ENCODE measurements around the gene RCAN3.

The RCAN3 gene

GRCh38 chr1:24553931-24554330, 51.3 kb downstream of the RCAN3 start:
- no peak for DNase-seq

- DNase-seq: no peak
Measured at GRCh38 chr1:24554714-24555113, 52.1 kb downstream of the RCAN3 start.

- peak; percentile 53 for DNase-seq
Measured at GRCh38 chr1:24555591-24556413, 53.2 kb downstream of the RCAN3 start, which contains the start of gene NCMAP. Gene NCMAP, plus strand, starts transcription at chr1:24556087. Its CDS starts 39,344 bp downstream, at chr1:24595431.

- DNase-seq: no peak
Measured at GRCh38 chr1:24556414-24556795, 53.8 kb downstream of the RCAN3 start.

GRCh38 chr1:24557220-24557619, 54.6 kb downstream of the RCAN3 start:
- no peak for DNase-seq

- DNase-seq: no peak
Measured at GRCh38 chr1:24557711-24558131, 55.1 kb downstream of the RCAN3 start.

GRCh38 chr1:24558455-24558854, 55.8 kb downstream of the RCAN3 start:
- no peak for DNase-seq

- no peak for DNase-seq
Measured at GRCh38 chr1:24558902-24559791, 56.5 kb downstream of the RCAN3 start.

GRCh38 chr1:24560361-24560760, 57.7 kb downstream of the RCAN3 start:
- no peak for DNase-seq

GRCh38 chr1:24562625-24563024, 60.0 kb downstream of the RCAN3 start:
- no peak for DNase-seq

- DNase-seq: no peak
Measured at GRCh38 chr1:24564695-24565094, 62.1 kb downstream of the RCAN3 start.

- no peak for DNase-seq
Measured at GRCh38 chr1:24566236-24566867, 63.7 kb downstream of the RCAN3 start.

GRCh38 chr1:24567792-24568388, 65.3 kb downstream of the RCAN3 start:
- DNase-seq: no peak

GRCh38 chr1:24568475-24568874, 65.8 kb downstream of the RCAN3 start:
- no peak for DNase-seq

GRCh38 chr1:24570265-24571125, 67.9 kb downstream of the RCAN3 start:
- DNase-seq: no peak

- no peak for DNase-seq
Measured at GRCh38 chr1:24572301-24572700, 69.7 kb downstream of the RCAN3 start.

GRCh38 chr1:24575905-24576587, 73.4 kb downstream of the RCAN3 start:
- no peak for DNase-seq

- no peak for DNase-seq
Measured at GRCh38 chr1:24578846-24579245, 76.2 kb downstream of the RCAN3 start.

- DNase-seq: no peak
Measured at GRCh38 chr1:24580756-24581155, 78.1 kb downstream of the RCAN3 start.

GRCh38 chr1:24584171-24584647, 81.6 kb downstream of the RCAN3 start:
- DNase-seq: no peak

GRCh38 chr1:24586119-24586518, 83.5 kb downstream of the RCAN3 start:
- DNase-seq: no peak
